ENCODE measurements around the gene BRF1.
A peak's percentile ranks its signal among the peaks of the same experiment; 100 is the strongest.
"Not testable (repeated sequence)": the region's sequence is repeated elsewhere in the genome, so short reads cannot be mapped to it uniquely, and the experiment has no call there.

The BRF1 gene

GRCh38 chr14:105287249-105288102 lies 13.3 kb downstream of the BRF1 start:
- DNase-seq = peak; percentile 67

GRCh38 chr14:105286759-105287144 lies 14.0 kb downstream of the BRF1 start:
- DNase-seq = no peak

- DNase-seq = no peak
Observed at GRCh38 chr14:105285174-105285573, 15.6 kb downstream of the BRF1 start.

GRCh38 chr14:105283899-105284298 lies 16.9 kb downstream of the BRF1 start:
- DNase-seq = no peak

GRCh38 chr14:105283028-105283427 lies 17.8 kb downstream of the BRF1 start:
- DNase-seq = no peak

GRCh38 chr14:105282098-105282725 lies 18.6 kb downstream of the BRF1 start:
- peak; percentile 43 for DNase-seq

DNA sequence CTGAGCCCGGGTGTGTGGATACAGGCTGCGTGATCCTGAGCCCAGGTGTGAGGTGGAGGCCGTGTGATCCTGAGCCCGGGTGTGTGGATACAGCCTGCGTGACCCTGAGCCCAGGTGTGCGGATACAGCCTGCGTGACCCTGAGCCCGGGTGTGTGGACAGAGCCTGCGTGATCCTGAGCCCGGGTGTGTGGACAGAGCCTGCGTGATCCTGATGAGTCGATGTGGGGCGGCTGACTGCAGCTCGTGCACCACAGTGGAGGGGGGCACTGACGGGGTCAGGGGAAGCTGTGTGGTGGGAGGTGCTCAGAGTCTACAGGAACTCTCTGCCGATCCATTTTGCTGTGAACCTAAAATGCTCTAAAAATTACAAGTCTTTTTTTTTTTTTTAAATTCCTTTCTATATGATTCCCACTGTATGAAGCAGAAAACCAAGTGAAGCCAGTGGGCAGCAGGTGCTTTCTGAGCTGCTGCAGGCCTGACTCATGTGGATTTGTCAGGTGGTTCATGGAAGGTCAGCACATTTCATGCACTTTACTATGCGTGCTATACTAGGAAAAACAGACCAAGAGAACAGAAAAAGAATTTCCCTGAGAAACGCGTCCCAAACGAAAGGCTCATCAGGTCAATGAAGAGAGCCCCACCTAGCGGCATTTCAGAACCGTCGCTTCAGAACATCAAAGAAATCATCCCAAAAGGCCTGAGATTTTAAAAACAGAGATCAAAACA lies 19.3 kb downstream of the BRF1 start:
- DNase-seq = no peak

GRCh38 chr14:105280525-105280924 lies 20.3 kb downstream of the BRF1 start:
- no peak for DNase-seq

DNA sequence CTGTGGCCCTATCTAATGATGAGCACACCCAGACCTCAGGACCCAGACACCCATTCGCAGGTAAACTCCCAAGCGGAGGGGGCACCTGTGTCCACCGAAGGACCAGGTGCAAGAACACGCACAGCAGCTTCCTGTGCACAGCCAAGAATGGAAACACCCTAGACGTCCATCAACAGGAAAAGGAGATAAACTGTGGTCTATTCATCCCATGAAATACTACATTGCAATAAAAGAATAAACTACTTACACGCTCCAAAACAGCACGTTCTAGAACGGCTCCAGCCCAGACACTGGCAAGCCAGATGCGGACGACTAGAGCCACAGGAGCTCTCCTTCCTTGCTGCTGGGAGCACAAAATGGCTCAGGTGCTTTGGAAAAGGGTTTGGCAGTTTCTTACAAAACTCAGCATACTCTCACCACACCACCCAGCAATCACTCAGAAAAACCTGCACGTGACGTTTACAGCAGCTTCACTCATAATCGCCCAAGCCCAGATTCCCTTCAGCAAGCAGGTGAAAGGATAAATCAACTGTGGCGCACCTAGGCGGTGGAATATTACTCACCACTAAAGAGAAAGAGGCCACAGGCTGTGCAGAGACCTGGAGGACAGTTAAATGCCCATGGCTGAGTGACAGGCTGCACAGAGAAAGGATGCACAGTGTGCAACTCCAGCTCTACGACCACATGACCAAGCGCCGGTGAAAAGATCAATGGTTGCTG lies 21.0 kb downstream of the BRF1 start:
- DNase-seq = no peak

DNA sequence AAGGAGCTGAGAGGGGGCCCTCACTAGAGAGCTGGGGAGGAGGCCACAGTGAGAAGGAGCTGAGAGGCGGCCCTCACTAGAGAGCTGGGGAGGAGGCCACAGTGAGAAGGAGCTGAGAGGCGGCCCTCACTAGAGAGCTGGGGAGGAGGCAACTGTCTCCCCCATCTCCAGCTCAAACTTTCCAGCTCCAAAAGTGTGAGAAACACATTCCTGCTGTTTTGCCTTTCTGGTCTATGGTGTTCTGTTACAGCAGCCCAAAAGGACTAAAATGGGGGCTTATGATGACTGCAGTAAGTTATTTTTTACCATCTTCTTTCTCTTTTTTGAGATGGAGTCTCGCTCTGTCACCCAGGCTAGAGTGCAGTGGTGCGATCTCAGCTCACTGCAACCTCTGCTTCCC lies 23.4 kb downstream of the BRF1 start:
- not testable (repeated sequence) for DNase-seq

- DNase-seq = no peak
Observed at GRCh38 chr14:105275267-105275946, 25.4 kb downstream of the BRF1 start.

DNA sequence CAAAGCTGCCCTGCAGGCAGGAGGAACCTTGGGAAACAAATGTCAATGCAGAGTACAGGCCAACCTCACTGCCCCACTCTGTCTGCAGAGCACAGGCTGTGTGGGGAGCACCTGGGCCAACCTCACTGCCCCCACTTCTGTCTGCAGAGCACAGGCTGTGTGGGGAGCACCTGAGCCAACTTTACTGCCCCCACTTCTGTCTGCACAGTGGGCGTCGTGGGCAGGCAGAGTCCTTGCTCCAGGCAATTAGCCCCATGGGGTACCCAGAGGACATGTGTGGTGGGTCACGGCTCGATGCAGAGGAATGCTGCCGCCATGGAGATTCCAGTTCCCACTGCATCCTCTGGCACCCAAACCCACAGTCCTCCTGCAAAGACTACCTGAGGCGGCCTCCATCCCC lies 26.2 kb downstream of the BRF1 start:
- peak; percentile 46 for DNase-seq

GRCh38 chr14:105273062-105273461 lies 27.7 kb downstream of the BRF1 start:
- peak; percentile 52 for DNase-seq

DNA sequence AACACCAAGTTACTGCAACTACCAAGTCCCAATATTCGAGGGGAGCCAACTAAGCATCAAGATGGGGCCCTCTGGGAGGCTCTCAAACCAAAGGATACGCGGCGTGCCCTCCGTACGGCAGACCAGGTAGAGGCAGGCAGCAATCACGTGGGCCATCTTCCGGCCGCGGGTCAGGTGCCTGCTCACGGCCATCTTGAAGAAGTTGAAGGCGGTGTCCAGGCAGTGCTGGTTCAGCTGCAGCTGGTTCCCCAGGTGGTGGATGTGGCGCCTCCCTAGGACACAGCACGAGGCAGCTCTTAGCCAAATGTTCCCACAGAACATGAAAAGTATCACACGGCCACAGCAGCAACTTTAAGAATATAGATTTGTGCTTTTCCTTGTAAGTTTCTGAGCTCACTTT lies 28.2 kb downstream of the BRF1 start:
- peak; percentile 46 for DNase-seq

- DNase-seq = no peak
Observed at GRCh38 chr14:105271224-105271890, 29.4 kb downstream of the BRF1 start.

- no peak for DNase-seq
Observed at GRCh38 chr14:105269405-105269804, 31.4 kb downstream of the BRF1 start.

GRCh38 chr14:105268736-105269354 lies 32.0 kb downstream of the BRF1 start:
- DNase-seq = no peak

- DNase-seq = no peak
Observed at GRCh38 chr14:105267820-105268548, 32.8 kb downstream of the BRF1 start.

DNA sequence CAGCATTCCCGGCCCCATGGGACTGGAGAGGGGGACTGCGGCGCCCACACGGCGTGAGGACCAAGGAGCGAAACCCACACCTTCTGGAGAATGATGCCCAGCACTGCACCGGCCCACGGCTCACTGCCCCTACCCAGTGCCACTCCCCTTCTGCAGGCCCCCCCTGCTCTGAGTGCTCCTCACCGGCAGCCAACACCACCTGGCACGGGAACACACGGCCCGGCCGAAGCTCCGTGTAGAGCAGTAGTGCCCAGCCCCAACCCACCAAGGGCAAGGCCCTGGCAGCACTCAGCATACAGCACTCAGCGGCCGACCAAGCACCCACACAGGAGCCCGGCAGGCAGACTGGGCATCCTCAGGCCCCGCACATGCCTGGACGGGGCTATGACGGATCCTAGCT lies 39.0 kb downstream of the BRF1 start:
- no peak for DNase-seq

- DNase-seq = peak; percentile 48
Observed at GRCh38 chr14:105260959-105261358, 39.8 kb downstream of the BRF1 start.

GRCh38 chr14:105258846-105259245 lies 42.0 kb downstream of the BRF1 start:
- no peak for DNase-seq
